Measurements from ENCODE around the gene PRDM11. TPM values are rescaled to one million over a fixed set of nuclear protein-coding genes. Genes with fewer than 3 reads are reported as not detected.
"Not testable (repeated sequence)": the region's sequence is repeated elsewhere in the genome, so short reads cannot be mapped to it uniquely, and the experiment has no call there.

Gene PRDM11
- total RNA-seq, 1 donor from 2014 or later: 7.6 TPM

DNA sequence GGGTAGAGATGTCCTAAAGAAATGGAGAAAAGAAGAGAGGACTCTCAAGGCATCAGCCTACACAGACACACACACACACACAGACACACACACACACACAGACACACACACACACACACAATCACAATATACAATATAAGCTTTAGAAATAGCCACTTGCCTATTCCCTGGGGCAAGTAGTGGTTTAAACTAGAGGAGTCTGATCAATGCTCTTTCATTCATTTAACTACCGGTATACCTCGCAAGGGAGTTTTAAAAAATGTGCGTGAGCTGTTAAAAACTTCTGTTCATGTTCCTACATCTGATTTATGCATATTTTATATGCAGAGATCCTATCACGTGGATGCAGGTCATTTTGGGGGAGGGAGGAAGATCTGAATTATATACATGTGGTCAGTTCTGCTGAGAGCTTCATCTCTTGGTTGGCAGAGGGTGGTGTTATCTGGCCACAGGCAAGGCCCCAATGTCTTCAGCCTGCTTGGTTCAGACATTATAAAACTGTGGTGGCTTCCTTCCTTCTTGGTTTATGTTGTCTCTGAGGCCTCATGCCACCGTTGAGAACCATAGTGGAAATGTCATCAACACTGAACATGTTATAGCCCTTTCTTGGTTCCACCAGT lies 83.1 kb downstream of the PRDM11 start:
- no peak for DNase-seq (ENCODE audit: extremely low read depth, low read depth, low spot score)

DNA sequence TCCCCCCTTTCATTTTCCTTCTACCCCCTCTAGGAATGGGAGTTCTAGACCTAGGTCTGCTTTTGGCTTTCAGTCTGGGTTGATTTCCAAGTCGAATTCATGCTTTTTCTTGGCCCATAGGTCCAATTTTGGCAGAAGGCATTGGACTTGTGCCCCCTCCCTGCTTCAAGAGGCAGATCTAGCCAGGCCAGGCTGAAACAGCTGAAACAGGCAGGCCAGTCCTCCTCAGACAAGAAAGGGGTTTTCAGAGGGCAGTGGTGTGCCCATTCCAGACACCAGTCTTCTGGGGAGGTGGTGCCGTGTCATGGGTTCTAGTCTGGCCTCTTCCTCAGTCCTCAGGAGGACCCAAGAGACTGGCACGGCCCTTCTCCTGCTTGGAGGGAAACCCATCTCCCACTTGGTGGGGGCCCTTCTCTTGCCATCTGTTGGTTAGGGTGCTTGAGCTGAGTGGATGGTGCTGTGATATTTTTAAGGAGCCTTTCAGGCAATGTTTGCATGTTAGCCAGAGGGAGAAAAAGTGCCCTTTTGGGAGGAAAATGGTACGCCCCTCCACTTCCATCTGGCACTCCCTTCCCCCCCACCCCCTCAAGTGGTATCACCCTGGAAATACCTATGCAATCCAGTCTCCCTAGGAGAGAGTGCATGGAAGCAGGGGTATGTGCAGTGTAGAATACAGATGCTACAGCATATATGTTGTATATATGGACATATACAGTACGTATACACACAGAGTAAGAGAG lies 86.1 kb downstream of the PRDM11 start:
- no peak for DNase-seq (ENCODE audit: extremely low read depth, low read depth, low spot score)

DNA sequence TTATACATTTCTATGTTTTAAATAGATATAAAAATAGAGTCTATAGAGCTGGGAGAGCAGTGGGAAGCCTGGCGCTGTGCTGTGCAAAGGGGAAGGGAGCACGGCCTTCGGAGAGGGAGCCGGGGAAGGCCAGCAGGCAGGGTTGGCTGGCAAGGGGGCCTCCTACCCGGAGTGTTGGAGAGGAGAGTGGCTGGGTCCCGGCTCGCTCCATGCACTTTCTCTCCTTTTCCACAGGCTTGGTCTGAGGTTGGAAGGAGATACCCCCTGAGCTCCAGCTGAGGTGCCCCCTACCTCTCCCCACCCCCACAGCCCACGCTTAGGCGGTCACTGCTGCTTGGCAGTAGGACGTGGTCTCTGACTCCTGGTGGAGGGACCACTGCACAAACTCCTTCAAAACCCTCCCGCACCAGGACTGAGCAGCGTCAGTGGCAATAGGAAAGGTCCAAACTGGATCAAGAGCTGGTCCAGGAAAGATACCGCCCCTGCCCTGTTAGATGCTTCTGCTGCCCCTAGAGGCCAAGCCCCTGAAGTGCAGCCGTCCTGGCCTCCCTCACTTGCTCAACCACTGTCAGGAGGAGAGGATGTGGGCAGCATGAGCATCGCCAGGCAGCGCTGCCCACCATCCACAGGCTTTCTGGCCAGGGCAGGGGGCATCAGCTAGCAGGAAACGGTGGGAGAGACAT lies 86.8 kb downstream of the PRDM11 start:
- no peak for DNase-seq (ENCODE audit: extremely low read depth, low read depth, low spot score)

DNA sequence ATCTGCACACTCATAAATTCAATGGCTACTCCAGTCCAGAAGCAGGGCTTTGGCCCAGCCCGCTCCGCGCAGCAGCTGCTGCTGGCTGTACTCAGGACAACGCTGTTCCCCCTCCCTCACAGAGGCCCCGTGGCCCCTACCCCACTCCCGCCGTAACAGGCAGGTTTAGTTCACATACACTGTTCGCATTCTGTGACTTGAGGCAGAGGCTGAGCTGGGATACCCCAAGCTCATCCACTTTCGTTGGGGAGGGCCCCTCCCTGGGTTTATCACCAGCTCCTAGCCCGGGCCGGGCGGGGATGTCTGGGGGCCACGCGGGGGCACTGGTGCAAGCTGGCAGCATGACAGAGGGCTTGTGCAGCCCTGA lies 87.3 kb downstream of the PRDM11 start:
- DNase-seq (ENCODE audit: extremely low read depth, low read depth, low spot score): no peak

DNA sequence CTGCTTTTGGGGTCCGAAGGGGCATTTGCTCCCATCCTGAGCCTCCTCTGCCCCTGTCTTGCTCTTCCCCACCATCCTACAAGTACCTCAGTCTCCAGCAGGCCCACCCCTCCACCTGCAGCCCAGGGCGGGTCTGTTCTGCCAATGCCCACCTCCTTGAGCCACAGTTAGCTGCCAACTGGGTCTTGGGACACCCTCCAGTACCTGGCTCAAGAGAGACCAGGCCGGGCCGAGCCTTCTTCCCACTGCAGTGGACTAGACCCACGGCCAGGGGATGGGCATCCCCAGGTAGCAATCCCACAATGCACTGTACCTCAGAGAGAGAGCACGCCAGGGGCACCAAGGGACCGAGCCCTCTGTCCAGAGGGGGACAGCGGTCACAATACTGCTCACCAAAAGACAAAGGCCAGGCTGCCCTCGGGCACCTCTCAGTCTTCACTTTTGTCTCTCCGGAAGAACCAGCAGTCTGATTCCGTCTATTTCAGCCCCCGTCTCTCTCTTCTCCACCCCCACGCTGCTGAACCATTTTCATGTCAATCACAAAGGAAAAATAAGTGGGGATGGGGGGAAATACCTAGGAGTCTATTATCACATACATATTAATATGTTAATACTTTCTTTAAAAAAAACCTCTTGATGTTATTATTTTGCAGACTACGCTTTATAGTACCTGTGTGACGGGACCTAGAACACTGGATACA lies 88.0 kb downstream of the PRDM11 start:
- DNase-seq (ENCODE audit: extremely low read depth, low read depth, low spot score): no peak

DNA sequence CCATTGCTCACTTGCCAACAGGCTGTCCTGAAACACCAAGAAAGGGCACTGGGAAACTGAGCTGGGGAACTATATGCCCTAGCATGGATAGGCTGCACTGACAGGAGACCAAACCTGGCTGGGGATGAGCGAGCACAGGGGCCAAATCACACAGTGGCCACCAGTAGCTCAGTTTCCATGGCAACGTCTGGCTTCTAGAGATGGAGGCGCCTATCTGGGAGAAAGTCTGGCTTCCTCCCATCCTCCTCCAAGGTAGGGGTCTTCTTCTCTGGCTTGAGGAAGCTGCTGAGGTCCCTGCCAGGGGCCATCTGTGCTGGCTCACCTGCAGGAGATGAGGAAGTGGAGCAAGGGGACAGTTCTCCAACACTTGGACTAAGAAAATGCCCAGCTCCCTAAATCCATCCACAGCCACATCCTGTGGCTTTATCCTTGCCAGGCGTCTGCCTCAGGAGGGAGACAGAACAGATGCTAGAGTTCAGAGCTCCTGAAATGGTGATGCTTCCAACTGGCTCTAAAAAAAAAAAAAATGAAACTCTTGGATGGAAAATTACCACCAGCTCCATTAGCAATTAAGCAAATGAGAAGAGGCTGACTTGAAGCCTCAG lies 91.4 kb downstream of the PRDM11 start:
- no peak for DNase-seq (ENCODE audit: extremely low read depth, low read depth, low spot score)

DNA sequence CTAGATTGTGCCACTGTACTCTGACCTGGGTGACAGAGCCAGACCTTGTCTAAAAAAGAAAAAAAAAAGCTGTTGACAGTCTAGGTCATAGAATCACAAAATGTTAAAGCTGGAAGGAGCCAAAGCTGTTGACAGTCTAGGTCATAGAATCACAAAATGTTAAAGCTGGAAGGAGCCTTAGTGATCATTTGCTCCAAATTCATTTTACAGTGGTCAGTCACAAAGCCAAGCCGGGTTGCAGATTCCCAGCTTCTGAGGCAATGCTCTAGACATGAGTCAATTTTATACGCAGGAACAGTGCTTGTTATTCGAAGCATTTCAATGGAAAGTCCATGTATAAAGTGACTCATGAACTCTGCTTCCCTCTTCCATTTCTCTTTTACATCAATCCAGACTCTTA lies 92.3 kb downstream of the PRDM11 start:
- no peak for DNase-seq (ENCODE audit: extremely low read depth, low read depth, low spot score)

DNA sequence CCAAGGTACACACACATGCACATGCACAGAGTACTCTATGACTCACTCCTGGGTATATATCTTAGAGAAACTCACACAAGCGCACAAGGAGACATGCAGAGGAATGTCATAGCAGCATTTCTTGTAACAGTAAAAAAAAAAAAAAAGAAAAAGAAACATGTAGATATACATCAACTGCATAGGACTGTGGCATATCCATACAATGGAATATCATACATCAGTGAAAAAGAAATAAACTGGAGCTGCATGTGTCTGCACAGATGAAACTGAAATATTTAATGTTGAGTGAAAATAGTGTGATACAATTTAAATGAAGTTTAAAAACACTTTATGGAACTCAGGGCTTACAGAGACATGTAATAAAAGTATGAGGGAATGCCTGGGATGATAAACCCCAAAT lies 93.3 kb downstream of the PRDM11 start:
- DNase-seq (ENCODE audit: extremely low read depth, low read depth, low spot score): no peak

DNA sequence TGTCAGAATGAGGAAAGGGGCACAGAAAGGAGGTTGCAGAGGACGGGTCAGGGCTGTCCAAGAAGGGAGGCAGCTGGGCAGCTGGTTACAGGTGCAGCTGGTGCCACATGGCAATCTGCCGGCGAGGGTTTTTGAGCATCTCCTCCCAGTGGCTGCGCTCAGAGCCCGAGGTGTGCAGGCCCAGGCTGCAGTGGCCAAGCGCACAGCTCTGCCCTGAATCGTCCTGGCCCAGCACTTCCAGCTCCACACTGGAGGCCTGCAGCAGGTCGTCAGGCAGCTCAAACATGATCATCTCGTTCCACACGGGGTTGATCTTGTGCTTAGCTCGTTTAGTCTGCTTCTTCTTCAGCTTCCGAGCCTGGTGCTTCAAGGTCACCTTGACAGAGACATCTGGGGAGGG lies 97.5 kb downstream of the PRDM11 start:
- DNase-seq (ENCODE audit: extremely low read depth, low read depth, low spot score): no peak

DNA sequence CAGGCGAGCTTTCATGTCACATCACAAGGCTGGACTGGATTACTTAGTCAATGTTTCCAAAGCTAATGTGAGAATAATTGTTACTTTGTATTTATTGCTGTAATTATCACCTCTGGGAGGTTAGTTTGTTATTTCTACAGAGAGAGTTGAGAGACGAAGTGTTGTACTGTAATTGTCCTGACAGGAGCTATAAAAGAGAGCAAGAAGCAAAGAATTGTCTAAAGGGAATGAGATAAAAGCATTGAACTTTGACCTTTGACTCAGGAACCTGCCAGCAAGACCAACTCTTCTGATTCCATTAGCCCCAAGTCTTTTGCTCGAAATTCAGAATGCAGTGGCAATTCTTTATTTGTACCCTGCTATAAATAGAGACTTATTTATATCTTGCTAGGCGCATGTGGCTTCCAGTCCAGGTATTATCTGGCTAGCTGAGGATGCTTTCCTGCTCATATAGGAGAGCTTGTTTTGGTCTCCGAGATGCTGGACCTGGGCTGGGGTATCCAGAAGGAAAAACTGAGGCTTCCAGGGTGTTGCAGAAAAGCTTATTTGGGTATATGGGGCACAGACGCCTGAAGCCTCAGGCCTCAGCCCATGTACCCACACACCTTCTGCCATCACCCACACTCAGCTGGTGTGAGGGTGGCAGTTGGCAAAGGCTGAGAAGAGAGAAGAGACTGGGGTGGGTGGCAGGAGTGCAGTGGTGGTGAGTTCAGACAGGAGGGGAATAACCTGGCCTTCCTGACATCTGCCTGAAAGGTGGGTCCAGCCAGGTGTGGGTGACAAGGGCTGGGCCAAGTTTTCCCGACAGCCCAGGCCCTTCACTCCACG lies 99.0 kb downstream of the PRDM11 start:
- DNase-seq (ENCODE audit: extremely low read depth, low read depth, low spot score): no peak

DNA sequence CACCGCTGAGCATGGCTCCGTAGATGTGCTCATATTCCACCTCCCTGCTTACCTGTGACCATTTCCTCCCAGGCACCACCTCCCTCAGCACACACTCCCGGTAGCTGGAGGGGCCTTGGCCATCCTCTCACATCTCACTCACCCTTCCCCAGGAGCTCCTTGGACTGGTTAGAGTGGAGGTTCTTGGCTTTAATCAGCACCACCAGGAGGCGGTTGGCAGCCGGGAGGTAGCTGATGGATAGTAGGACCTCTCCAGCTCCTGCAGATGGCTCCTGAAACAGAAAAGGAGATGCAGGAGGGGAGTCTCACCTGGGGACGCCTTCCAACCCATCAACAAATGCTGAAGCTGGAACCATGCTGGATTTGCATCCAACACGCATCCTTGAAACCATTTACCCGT lies 99.8 kb downstream of the PRDM11 start:
- no peak for DNase-seq (ENCODE audit: extremely low read depth, low read depth, low spot score)

DNA sequence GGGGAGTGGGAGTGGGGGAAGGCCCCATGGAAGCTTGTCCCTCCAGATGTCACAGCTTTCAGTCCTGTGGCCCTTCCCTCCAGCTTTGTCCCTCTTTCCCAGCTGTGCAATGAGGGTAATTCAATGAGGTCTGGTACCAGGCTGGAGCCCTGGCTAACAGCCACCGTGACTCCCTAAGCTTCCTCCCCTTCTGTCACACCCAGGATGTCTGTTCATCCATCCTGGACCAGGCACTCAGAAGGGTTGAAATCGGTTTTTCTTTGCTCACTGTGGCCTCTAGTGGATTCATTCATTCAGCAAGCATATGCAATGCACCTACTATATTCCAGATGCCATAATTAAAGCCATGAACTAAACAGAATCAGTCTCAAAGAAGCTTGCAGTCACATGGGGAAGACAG lies 101.0 kb downstream of the PRDM11 start:
- no peak for DNase-seq (ENCODE audit: extremely low read depth, low read depth, low spot score)

DNA sequence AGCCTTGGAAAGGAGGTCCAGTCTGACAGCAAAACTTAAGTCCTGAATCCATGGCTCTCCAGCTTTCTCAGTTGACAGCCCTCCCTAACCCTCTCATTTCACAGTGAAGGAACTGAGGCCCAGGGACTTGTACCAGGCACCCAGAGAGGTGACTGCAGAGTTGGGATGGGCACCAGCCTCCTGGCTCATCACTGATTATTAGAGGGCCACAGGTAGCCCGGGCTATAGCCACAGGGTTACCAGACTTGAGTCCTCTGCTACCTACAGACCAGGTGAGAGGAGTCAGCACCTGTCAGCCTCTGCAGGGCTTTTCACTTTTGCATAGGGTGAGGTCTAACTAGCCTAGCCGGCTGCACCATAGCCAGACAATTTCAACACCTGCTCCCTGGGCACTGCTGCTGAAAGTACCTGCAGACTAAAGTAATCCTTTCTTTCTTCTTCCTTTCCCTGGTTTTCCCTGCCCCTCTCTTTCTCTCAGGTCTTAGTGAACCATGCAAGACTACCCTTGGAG lies 102.1 kb downstream of the PRDM11 start:
- no peak for DNase-seq (ENCODE audit: extremely low read depth, low read depth, low spot score)

DNA sequence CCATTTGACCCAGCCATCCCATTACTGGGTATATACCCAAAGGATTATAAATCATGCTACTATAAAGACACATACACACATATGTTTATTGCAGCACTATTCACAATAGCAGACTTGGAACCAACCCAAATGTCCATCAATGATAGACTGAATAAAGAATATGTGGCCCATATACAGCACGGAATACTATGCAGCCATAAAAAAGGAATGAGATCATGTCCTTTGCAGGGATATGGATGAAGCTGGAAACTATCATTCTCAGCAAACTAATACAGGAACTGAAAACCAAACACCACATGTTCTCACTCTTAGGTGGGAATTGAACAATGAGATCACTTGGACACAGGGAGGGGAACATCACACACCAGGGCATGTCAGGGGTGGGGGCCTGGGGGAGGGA lies 102.9 kb downstream of the PRDM11 start:
- DNase-seq (ENCODE audit: extremely low read depth, low read depth, low spot score): not testable (repeated sequence)

DNA sequence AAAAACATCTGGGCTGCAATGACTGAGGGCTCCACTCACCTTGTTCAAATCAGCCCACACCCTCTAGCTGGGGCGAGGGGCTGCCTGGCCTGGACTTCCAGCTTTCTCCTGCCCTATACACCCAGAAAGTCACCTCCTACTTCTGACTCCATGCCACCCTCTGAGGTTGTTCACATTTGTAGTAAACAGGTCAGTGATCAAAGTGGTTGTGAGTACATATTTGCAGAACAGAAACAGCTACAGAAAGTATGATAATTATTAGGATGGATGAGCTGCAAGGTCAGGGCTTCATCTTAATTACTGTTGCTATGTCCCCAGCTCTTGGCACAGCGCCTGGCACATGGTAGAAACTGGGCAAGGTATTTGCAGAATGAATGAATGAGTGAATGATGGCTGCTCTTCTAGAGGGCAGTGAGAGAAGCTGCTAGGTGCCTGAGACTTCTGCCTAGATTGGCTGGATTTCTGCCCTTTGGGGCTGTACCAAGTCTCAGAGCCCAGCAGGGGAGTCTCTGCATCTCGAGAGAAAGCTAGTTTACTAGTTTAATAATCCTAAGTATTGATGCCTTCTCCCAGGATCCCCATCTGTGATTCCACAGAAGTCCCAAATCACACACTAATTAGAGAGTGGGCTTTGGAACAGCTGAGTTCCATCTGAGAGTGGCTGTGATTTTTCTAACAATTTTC lies 103.7 kb downstream of the PRDM11 start:
- no peak for DNase-seq (ENCODE audit: extremely low read depth, low read depth, low spot score)

DNA sequence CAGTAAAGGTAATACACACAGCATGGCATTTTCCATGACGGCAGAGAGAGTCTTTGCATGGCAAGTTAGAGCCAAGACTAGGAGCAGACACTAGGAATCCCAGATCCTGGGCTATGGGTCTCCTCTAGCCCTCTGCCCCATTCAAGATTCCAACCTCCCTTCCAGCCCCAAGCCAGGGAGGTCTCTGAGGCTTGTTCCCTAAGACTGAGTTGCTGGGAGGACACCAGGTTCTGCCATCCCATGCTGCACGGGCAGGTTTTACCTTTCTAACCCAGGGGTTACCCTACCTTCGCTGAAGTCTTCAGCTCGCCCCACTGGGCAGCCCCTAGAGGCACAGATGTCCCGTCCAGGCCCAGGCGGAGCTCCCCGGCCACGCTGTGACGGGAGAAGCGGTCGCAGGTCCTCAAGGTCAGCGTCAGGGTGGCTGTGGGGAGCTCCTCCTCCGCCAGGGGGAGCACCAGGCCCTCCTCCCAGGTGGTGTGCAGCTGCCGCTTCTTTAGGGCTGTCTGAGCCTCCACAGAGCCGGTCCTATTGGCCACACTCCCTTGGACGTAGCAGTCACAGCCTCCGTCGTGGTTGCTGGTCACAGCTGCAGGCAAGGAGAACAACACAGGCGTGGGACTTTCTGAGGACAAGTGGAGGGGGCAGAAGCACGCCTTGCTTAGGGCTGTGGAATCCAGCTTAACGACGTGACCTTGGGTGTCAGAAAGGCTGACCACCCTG lies 105.9 kb downstream of the PRDM11 start:
- DNase-seq (ENCODE audit: extremely low read depth, low read depth, low spot score): no peak

DNA sequence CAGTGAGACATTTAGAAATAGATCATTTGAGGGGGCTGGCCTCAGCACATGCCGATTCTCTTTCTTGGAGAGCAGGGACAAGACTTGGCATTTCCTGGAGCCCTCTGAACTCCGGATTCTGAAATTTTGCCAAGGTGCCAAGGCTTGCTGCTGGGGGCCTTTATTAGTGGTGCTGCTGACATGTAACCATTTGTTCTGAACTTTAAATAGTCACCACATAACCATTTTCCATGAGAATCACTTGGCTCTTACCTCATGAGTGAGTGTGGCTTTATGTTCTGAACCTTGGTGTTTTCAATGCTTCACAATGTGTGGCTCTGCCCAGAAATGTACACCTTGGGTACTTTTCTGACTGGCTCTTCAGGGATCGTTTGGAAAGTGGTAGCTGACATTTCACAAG lies 106.4 kb downstream of the PRDM11 start:
- no peak for DNase-seq (ENCODE audit: extremely low read depth, low read depth, low spot score)

DNA sequence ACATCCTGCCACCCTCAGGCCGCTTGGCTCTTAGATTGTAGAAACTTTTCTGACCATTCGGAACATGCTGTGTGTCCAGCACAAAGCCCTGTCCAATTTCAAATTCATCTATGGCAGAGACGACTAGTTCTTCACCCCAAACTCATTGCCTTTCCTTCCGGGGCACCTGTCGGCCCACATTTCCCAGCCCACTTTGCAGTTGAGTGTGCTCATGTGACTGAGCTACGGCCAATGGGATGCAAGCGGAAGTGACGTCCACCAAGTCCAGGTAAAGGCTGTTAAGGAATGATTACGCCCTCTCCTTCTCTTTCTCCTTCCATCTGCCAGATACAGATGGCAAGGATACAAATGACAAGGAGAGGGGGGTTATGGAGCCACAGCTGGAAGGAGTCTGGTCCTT lies 107.2 kb downstream of the PRDM11 start:
- no peak for DNase-seq (ENCODE audit: extremely low read depth, low read depth, low spot score)

DNA sequence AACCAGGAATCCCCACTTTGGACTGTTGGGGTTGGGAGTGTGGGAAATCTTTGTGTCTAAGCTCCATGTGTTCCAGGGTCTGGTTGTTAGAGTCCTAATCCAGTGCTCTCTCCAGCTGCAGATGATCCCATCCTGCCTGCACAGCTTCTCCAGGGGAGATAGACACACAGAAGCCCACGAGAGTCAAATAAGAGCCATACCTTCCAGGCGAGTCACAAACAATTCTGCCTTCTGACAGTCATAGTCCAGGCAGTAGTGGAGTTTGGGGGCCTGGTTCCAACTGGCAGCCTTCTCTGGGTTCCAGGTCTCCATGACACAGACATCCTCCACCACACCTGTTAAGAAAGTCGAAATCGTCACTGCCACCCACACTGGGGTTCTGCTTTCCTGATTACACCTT lies 107.6 kb downstream of the PRDM11 start:
- DNase-seq (ENCODE audit: extremely low read depth, low read depth, low spot score): no peak
